ENCODE measurements around the gene CBFB. TPM values are rescaled to one million over a fixed set of nuclear protein-coding genes. Genes with fewer than 3 reads are reported as not detected.

CBFB gene
- total and polyA plus RNA-seq, 2 of the 4 experiments (the other 2 are of a cell fraction) = 44.2 to 48.0 TPM

GRCh38 chr16:67013823-67014633 is 14.9 kb upstream of the CBFB start:
- BruUV-seq (replicated peaks) = no TSS peak
- Histone ChIP-seq H3K23ac (ENCODE audit: low read depth, low read length) (no peak overlapping the region), H3K18ac (ENCODE audit: low read depth, low read length) (no peak overlapping the region; the same call in 1 of the 2 replicates), H3K79me1 (ENCODE audit: low read depth in 1 of 2, low read length in 2 of 2) (no peaks in the 10 kb centered on the region), H2BK15ac (ENCODE audit: low read depth, low read length) (no peak overlapping the region), H3K9me1 (ENCODE audit: insufficient read depth, low read length) (no peaks in the 10 kb centered on the region), H2BK20ac (ENCODE audit: low read depth, low read length) (no peak overlapping the region), H4K20me1 (ENCODE audit: insufficient read depth, low read length) (no peaks in the 10 kb centered on the region), H3K4me2 (ENCODE audit: low read depth, low read length) (peak overlapping the region; percentile 53), H2BK120ac (ENCODE audit: low read depth, low read length) (no peak overlapping the region), H3K27ac (ENCODE audit: insufficient read depth, low read length) (peak overlapping the region; percentile 14; the same call in 1 of the 2 replicates), H3K4me1 (ENCODE audit: control insufficient read depth, insufficient read depth, low read length) (peaks cover 4% of the 10 kb centered on the region; the same call in 1 of the 2 replicates), H2BK5ac (ENCODE audit: low read depth, low read length, poor library complexity, severe bottlenecking) (no peak overlapping the region), H3K4ac (ENCODE audit: low read depth, low read length) (peak overlapping the region; percentile 55; the same call in 1 of the 2 replicates), H4K91ac (ENCODE audit: insufficient read depth, low read depth, low read length) (peak overlapping the region; percentile 43; the same call in 1 of the 2 replicates), H3K9ac (ENCODE audit: low read depth, low read length) (peak overlapping the region; percentile 59; the same call in 1 of the 2 replicates), H3K14ac (replicated peaks; ENCODE audit: low read depth, low read length) (no peak overlapping the region), H2AFZ (replicated peaks; ENCODE audit: low read length, poor library complexity) (peak overlapping the region; percentile 91), H2AK5ac (ENCODE audit: low read depth, low read length) (peak overlapping the region; percentile 49; the same call in 1 of the 2 replicates), H3K56ac (ENCODE audit: extremely low read depth, insufficient read depth, low read length) (no peak overlapping the region), H3K27me3 (ENCODE audit: control insufficient read depth, insufficient read depth, low read length) (peaks cover 6% of the 10 kb centered on the region), H3K36me3 (ENCODE audit: control insufficient read depth, insufficient read depth, low read length) (no peaks in the 10 kb centered on the region), H2AK9ac (replicated peaks; ENCODE audit: low read depth, low read length, poor library complexity) (peak overlapping the region; percentile 68), H3K9me3 (ENCODE audit: control insufficient read depth, insufficient read depth, low read length) (no peaks in the 10 kb centered on the region), H3K4me3 (ENCODE audit: insufficient read depth, low read depth, low read length) (peak overlapping the region; percentile 34), H4K8ac (ENCODE audit: low read depth in 2 of 2, low read length in 2 of 2) (peak overlapping the region; percentile 25 to 36; a peak in 1 of 4 replicates), H4K5ac (ENCODE audit: low read depth, low read length) (peak overlapping the region; percentile 43)
- dilution Hi-C loops (cut with HindIII; ENCODE audit: low sequenced_read_pairs, unreplicated experiment) = no loop called here
- intact Hi-C loops (cut with micrococcal nuclease) = loop anchor here (10.0 kb wide), 1 partner anchor 171 kb away; the partner anchor contains the start of gene MATCAP1
- ChIA-PET CTCF (interaction anchor here (0.6 to 2.5 kb wide), 3 partner anchors 24 to 141 kb away, joined by 3 to 9 read pairs (median 4); no protein-coding TSS in a partner anchor), POLR2A (ENCODE audit: unreplicated experiment) (interaction anchor here (0.5 to 0.6 kb wide), 2 partner anchors 100 to 889 kb away, joined by 3 to 5 read pairs; no protein-coding TSS in a partner anchor)
- peak; percentile 46 for DNase-seq
- whole genome bisulfite sequencing, 2 experiments (ENCODE audit: extremely low coverage in 2 of 2, insufficient read length in 1 of 2) = 1% methylated on average over 31 of the region's 70 CpGs; no CpG with 5 or more reads in 1 of the 2 experiments
- in situ Hi-C loops (cut with MboI; ENCODE audit: low sequenced_read_pairs) = no loop called here
- peak; percentile 76 for ATAC-seq (ENCODE audit: low read depth)
- TF ChIP-seq USF2 (IDR thresholded peaks at IDR 0.05; ENCODE audit: low read depth, low read length) (no peak), BHLHE40 (IDR thresholded peaks at IDR 0.05; ENCODE audit: low read depth, low read length) (no peak), FOS (IDR thresholded peaks at IDR 0.05; ENCODE audit: low read depth, low read length) (no peak), CEBPB (IDR thresholded peaks at IDR 0.05; ENCODE audit: low read depth, low read length) (no peak), NFE2L2 (IDR thresholded peaks at IDR 0.05; ENCODE audit: low read depth, low read length) (no peak), CTCF (conservative IDR thresholded peaks at IDR 0.05; ENCODE audit: low read depth, low read length) (peak; percentile 30), RCOR1 (IDR thresholded peaks at IDR 0.05; ENCODE audit: insufficient replicate concordance, low read length) (no peak), POLR2A (IDR thresholded peaks at IDR 0.05; ENCODE audit: low read depth, low read length) (no peak), MXI1 (IDR thresholded peaks at IDR 0.05; ENCODE audit: borderline replicate concordance, low read depth, low read length) (no peak), RAD21 (IDR thresholded peaks at IDR 0.05; ENCODE audit: low read length) (0 out of 2 replicates have a peak, but pooled peaks have one; percentile 15), ELK1 (IDR thresholded peaks at IDR 0.05; ENCODE audit: borderline replicate concordance, low read depth, low read length) (no peak), MAZ (IDR thresholded peaks at IDR 0.05; ENCODE audit: borderline replicate concordance, low read depth, low read length) (peak; percentile 84; the same call in 1 of the 2 replicates), RFX5 (IDR thresholded peaks at IDR 0.05; ENCODE audit: low read depth, low read length) (no peak)

All from IMR-90 (cell line).